HEK293 (cell line): ENCODE data around the gene MMAB.

ENCODE experiments used
- CTCF ChIA-PET: fragments of 350-600 bp; formaldehyde crosslinking; extraction: SDS; loops from one replicate; lab custom pipeline; 2021; ENCODE audit warnings: antibody characterized with exemption; lab: Yijun Ruan, JAX
- POLR2A ChIA-PET: fragments of 300-600 bp; formaldehyde crosslinking; extraction: SDS; loops from one replicate; lab custom pipeline; 2020; ENCODE audit warnings: antibody characterized with exemption, inconsistent platforms; lab: Yijun Ruan, JAX
- H3K27ac ChIP-seq: fragments of 200-500 bp; sonication (Bioruptor generic); 2 replicates; pipeline ENCODE4 v1.5.1; 2014; ENCODE audit warnings: low read depth, low read length, control low read depth, inconsistent platforms; ENCODE audit errors: extremely low read depth
- H3K36me3 ChIP-seq, 2 experiments: fragments of 200-500 bp in 1 of 2; sonication (Bioruptor generic) in 1 of 2; 1 replicate in 1 of 2; 2 replicates in 1 of 2; pipeline ENCODE4 v1.5.1; 2014 to 2017; ENCODE audit warnings: inconsistent platforms in 2 of 2, low read length in 2 of 2; ENCODE audit not compliant: control insufficient read depth in 2 of 2, insufficient read depth in 1 of 2
- H3K4me1 ChIP-seq: fragments of 200-500 bp; sonication (Bioruptor generic); 2 replicates; pipeline ENCODE4 v1.5.1; 2014; ENCODE audit warnings: mild to moderate bottlenecking, low read length, inconsistent platforms; ENCODE audit not compliant: control insufficient read depth, insufficient read depth
- H3K4me3 ChIP-seq: 2 replicates; pipeline ENCODE4 v1.5.1; 2011; ENCODE audit warnings: low read depth, mild to moderate bottlenecking, control low read depth, low read length, moderate library complexity
- H3K9me3 ChIP-seq: fragments of 200-500 bp; sonication (Bioruptor generic); 2 replicates; pipeline ENCODE4 v1.5.1; 2014; ENCODE audit warnings: low read depth, low read length, inconsistent platforms; ENCODE audit not compliant: control insufficient read depth, insufficient read depth
- KLF7 ChIP-seq: fragments of 450-650 bp; formaldehyde crosslinking; IDR thresholded peaks from 2 replicates; pipeline ENCODE4 v1.5.1; 2016; ENCODE audit warnings: missing biosample characterization, missing genetic modification characterization, borderline replicate concordance
- OSR2 ChIP-seq: fragments of 450-650 bp; formaldehyde crosslinking; IDR thresholded peaks from 2 replicates; pipeline ENCODE4 v1.5.1; 2016; ENCODE audit warnings: missing biosample characterization, missing genetic modification characterization
- RBAK ChIP-seq: fragments of 450-650 bp; formaldehyde crosslinking; IDR thresholded peaks from 2 replicates; pipeline ENCODE4 v1.5.1; 2016; ENCODE audit warnings: missing biosample characterization, missing genetic modification characterization
- SALL2 ChIP-seq: fragments of 450-650 bp; formaldehyde crosslinking; IDR thresholded peaks from 2 replicates; pipeline ENCODE4 v1.5.0; 2017; ENCODE audit warnings: missing biosample characterization, mild to moderate bottlenecking, missing genetic modification characterization, borderline replicate concordance
- ZBTB17 ChIP-seq: fragments of 450-650 bp; formaldehyde crosslinking; IDR thresholded peaks from 2 replicates; pipeline ENCODE4 v1.5.1; 2016; ENCODE audit warnings: missing biosample characterization, missing genetic modification characterization
- ZBTB8A ChIP-seq: fragments of 450-650 bp; formaldehyde crosslinking; IDR thresholded peaks from 2 replicates; pipeline ENCODE4 v1.5.1; 2016; ENCODE audit warnings: missing biosample characterization, missing genetic modification characterization
- ZNF157 ChIP-seq: fragments of 450-650 bp; formaldehyde crosslinking; IDR thresholded peaks from 2 replicates; pipeline ENCODE4 v1.5.1; 2016; ENCODE audit warnings: missing biosample characterization, missing genetic modification characterization
- ZNF221 ChIP-seq: fragments of 450-650 bp; formaldehyde crosslinking; IDR thresholded peaks from 2 replicates; pipeline ENCODE4 v1.5.1; 2017; ENCODE audit warnings: missing biosample characterization, missing genetic modification characterization, borderline replicate concordance
- ZNF292 ChIP-seq: fragments of 450-650 bp; formaldehyde crosslinking; IDR thresholded peaks from 2 replicates; pipeline ENCODE4 v1.5.1; 2016; ENCODE audit warnings: low read depth, missing biosample characterization, missing genetic modification characterization, borderline replicate concordance
- ZNF433 ChIP-seq: fragments of 450-650 bp; formaldehyde crosslinking; IDR thresholded peaks from 2 replicates; pipeline ENCODE4 v1.5.1; 2016; ENCODE audit warnings: missing biosample characterization, missing genetic modification characterization, low read depth
- ZNF518A ChIP-seq: fragments of 450-650 bp; formaldehyde crosslinking; conservative IDR thresholded peaks from 2 replicates; pipeline ENCODE4 v1.5.1; 2016; ENCODE audit warnings: low read depth, missing biosample characterization, missing genetic modification characterization
- ZNF529 ChIP-seq: fragments of 450-650 bp; formaldehyde crosslinking; IDR thresholded peaks from 2 replicates; pipeline ENCODE4 v1.5.1; 2017; ENCODE audit warnings: missing genetic modification characterization, missing biosample characterization; ENCODE audit not compliant: insufficient replicate concordance
- ZNF707 ChIP-seq: fragments of 450-650 bp; formaldehyde crosslinking; IDR thresholded peaks from 2 replicates; pipeline ENCODE4 v1.5.1; 2016; ENCODE audit warnings: missing biosample characterization, missing genetic modification characterization
- ZNF830 ChIP-seq: fragments of 450-650 bp; IDR thresholded peaks from 2 replicates; pipeline ENCODE4 v1.5.0; 2018; ENCODE audit warnings: missing biosample characterization, missing genetic modification characterization, low read depth, mild to moderate bottlenecking, moderate library complexity
- TF ChIP-seq, protein P1 (sequence below): fragments of 450-650 bp; formaldehyde crosslinking; IDR thresholded peaks from 2 replicates; pipeline ENCODE4 v1.5.1; 2016; ENCODE audit warnings: missing biosample characterization, missing genetic modification characterization

MMAB gene

GRCh38 chr12:109563291-109564284, 9.7 kb downstream of the MMAB start:
- Histone ChIP-seq H3K4me1 (no peaks in the 10 kb centered on the region), H3K36me3 (peaks cover 8 to 60% of the 10 kb centered on the region in 2 experiments; a peak in 2 of 3 replicates), H3K27ac (no peak overlapping the region), H3K4me3 (no peak overlapping the region), H3K9me3 (no peaks in the 10 kb centered on the region)
- ChIA-PET CTCF (interaction anchor here (1.2 to 1.4 kb wide), 2 partner anchors 34 to 211 kb away, joined by 4 to 5 read pairs; no protein-coding TSS in a partner anchor), POLR2A (interaction anchor here (1.2 kb wide), 1 partner anchor 10 kb away, joined by 3 read pairs; the partner anchor contains the start of genes MMAB and MVK)
- TF ChIP-seq, protein P1, sequence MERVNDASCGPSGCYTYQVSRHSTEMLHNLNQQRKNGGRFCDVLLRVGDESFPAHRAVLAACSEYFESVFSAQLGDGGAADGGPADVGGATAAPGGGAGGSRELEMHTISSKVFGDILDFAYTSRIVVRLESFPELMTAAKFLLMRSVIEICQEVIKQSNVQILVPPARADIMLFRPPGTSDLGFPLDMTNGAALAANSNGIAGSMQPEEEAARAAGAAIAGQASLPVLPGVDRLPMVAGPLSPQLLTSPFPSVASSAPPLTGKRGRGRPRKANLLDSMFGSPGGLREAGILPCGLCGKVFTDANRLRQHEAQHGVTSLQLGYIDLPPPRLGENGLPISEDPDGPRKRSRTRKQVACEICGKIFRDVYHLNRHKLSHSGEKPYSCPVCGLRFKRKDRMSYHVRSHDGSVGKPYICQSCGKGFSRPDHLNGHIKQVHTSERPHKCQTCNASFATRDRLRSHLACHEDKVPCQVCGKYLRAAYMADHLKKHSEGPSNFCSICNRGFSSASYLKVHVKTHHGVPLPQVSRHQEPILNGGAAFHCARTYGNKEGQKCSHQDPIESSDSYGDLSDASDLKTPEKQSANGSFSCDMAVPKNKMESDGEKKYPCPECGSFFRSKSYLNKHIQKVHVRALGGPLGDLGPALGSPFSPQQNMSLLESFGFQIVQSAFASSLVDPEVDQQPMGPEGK (tag by site-specific recombination): no peak
- TF ChIP-seq KLF7 (tag by site-specific recombination): no peak
- TF ChIP-seq OSR2 (tag by site-specific recombination): no peak

- TF ChIP-seq ZBTB8A (tag by site-specific recombination) (no peak), ZNF830 (tag by site-specific recombination) (no peak), ZNF221 (tag by site-specific recombination) (no peak), RBAK (no peak), SALL2 (tag by site-specific recombination) (no peak), ZNF157 (tag by site-specific recombination) (no peak), ZBTB17 (no peak), ZNF292 (tag by site-specific recombination) (no peak), ZNF529 (no peak), ZNF707 (tag by site-specific recombination) (no peak), ZNF518A (tag by site-specific recombination) (no peak), ZNF433 (tag by site-specific recombination) (no peak), OSR2 (tag by site-specific recombination) (no peak)
- TF ChIP-seq, all 188 proteins: peak for 0
- H3K27ac ChIP-seq: no peak overlapping the region
- no peaks in the 10 kb centered on the region for H3K9me3 ChIP-seq
- H3K36me3 ChIP-seq: peaks cover 7 to 53% of the 10 kb centered on the region in 2 experiments; a peak in 2 of 3 replicates
- no peaks in the 10 kb centered on the region for H3K4me1 ChIP-seq
- H3K4me3 ChIP-seq: no peak overlapping the region
- ChIA-PET POLR2A (interaction anchor here (1.2 kb wide), 1 partner anchor 11 kb away, joined by 3 read pairs; the partner anchor contains the start of genes MMAB and MVK), CTCF (no interaction called here)
These were observed 10.4 kb downstream of the MMAB start for GRCh38 chr12:109562871-109563270.
